Retinal pigment epithelial cell (primary cell): ENCODE results near the gene ADAMTS2.

Experiments used
- DNase-seq: peaks from one replicate; pipeline ENCODE4 v3.0.0-alpha.2; 2010; ENCODE audit warnings: low read depth
- H3K4me3 ChIP-seq: 2 replicates; pipeline ENCODE4 v1.5.1; 2011; ENCODE audit warnings: mild to moderate bottlenecking, low read length, control low read depth, moderate library complexity
- CTCF ChIP-seq: conservative IDR thresholded peaks from 2 replicates; pipeline ENCODE4 v1.5.1; 2011; ENCODE audit warnings: low read depth, low read length, control low read depth, inconsistent platforms

The ADAMTS2 gene

GRCh38 chr5:179198825-179199224 lies 146.4 kb downstream of the ADAMTS2 start:
- no peak for TF ChIP-seq CTCF
- H3K4me3 ChIP-seq = no peak overlapping the region
- no peak for DNase-seq

GRCh38 chr5:179196405-179197079 lies 148.7 kb downstream of the ADAMTS2 start:
- no peak overlapping the region for H3K4me3 ChIP-seq
- TF ChIP-seq CTCF = no peak
- no peak for DNase-seq

DNA sequence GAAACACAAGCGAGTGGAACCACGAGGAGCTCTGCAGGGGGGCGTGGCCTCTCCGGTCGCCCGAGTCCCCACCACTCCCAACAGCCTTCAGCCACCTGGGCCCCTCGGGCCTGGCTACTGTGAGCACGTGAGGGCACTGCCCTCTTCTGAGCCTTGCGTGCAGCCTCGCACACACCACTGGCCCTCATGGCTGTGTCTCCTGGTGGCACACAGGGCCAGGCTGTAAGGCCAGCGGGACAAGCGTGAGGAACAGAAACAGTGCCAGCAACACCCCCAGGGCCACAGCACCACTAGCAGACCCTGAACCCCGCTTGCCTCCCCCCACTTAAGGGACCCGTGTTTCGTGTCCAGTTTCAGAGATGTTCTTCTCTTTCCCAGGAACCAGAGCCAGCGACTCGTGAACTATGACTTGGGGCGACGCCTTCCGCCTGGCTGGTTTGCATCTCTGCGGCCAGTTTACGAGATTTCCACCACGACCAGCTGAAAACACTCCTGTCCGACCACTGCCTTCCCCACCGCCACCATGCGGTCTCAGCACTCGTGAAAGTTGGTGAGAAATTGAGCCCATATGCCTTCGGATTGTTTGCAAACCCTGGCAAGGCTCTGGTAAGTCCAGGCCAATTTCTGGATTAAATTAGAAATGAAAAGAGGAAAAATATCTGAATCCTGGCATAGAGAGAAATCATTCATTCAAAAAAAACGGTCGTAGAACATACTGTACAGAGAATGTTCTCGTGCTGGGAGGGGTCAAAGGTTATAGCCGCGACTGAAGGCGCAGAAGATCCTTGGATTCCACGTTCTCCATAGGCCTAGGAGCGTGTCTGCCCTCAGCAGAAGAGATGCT lies 149.5 kb downstream of the ADAMTS2 start:
- DNase-seq = no peak
- no peak for TF ChIP-seq CTCF
- H3K4me3 ChIP-seq = no peak overlapping the region

DNA sequence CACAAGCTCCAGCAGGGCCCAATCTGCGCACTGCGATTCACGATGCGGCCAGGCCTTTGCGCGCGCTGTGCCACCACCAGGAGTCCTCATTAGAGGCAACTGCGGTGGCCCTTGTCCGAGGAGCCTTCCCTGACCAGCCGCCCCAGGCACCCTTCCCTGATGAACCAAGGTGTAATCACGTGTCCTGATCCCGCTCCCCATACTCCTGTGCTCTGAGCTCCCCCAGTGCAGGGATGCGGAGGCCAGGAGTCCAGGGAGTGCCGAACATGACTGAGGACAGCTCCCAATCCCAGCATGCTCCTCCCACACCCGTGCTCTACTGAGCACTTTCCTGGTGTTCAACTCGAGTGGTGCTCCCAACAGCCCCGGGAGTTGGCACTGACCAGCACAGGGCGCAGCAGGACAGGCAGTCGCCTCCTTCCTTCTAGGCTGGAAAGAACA lies 150.3 kb downstream of the ADAMTS2 start:
- no peak overlapping the region for H3K4me3 ChIP-seq
- no peak for TF ChIP-seq CTCF
- DNase-seq = no peak

GRCh38 chr5:179194201-179194910 lies 150.9 kb downstream of the ADAMTS2 start:
- DNase-seq = no peak

GRCh38 chr5:179193746-179194145 lies 151.5 kb downstream of the ADAMTS2 start:
- no peak for DNase-seq
- H3K4me3 ChIP-seq = no peak overlapping the region
- TF ChIP-seq CTCF = no peak

More at GRCh38 chr5:179194201-179194910, 150.9 kb downstream of the ADAMTS2 start:
- H3K4me3 ChIP-seq = no peak overlapping the region
- no peak for TF ChIP-seq CTCF
